CD4-positive, alpha-beta T cell treated with Interferon alpha-2 for 1 hour (primary cell): Measurements from ENCODE around the gene ST3GAL4.
"Not testable (repeated sequence)": the region's sequence is repeated elsewhere in the genome, so short reads cannot be mapped to it uniquely, and the experiment has no call there.

Experiments
- DNase-seq, 2 donors: peaks; one replicate each; pipeline ENCODE4 v3.0.0-alpha.2; 2020 to 2022

The ST3GAL4 gene

GRCh38 chr11:126355324-126355925 lies at the start of gene ST3GAL4:
Gene ST3GAL4 (plus strand): TSS chr11:126355686. CDS start chr11:126406156, 50,470 bp downstream.
- DNase-seq = peak; percentile 64 to 75

GRCh38 chr11:126305699-126306098 lies 49.8 kb upstream of the ST3GAL4 start:
- DNase-seq = peak in 1 of 2 donors; percentile 30

- no peak for DNase-seq
Measured at GRCh38 chr11:126307706-126308105, 47.8 kb upstream of the ST3GAL4 start.

- no peak for DNase-seq
Measured at GRCh38 chr11:126308271-126308671, 47.2 kb upstream of the ST3GAL4 start.

- DNase-seq = not testable (repeated sequence)
Measured at GRCh38 chr11:126308771-126309170, 46.7 kb upstream of the ST3GAL4 start.

GRCh38 chr11:126310200-126310991 lies 45.1 kb upstream of the ST3GAL4 start:
- DNase-seq = peak; percentile 57 to 68

GRCh38 chr11:126310992-126311310 lies 44.5 kb upstream of the ST3GAL4 start:
- DNase-seq = no peak

GRCh38 chr11:126311401-126312291 lies 43.8 kb upstream of the ST3GAL4 start:
- DNase-seq = peak in 1 of 2 donors; percentile 43

GRCh38 chr11:126312961-126313360 lies 42.5 kb upstream of the ST3GAL4 start:
- no peak for DNase-seq

- no peak for DNase-seq
Measured at GRCh38 chr11:126313826-126314225, 41.7 kb upstream of the ST3GAL4 start.

- no peak for DNase-seq
Measured at GRCh38 chr11:126317432-126317755, 38.1 kb upstream of the ST3GAL4 start.

- DNase-seq = peak in 1 of 2 donors; percentile 18
Measured at GRCh38 chr11:126317756-126318573, 37.5 kb upstream of the ST3GAL4 start.

GRCh38 chr11:126318574-126319373 lies 36.7 kb upstream of the ST3GAL4 start:
- DNase-seq = peak in 1 of 2 donors; percentile 24

GRCh38 chr11:126319374-126319740 lies 36.1 kb upstream of the ST3GAL4 start:
- no peak for DNase-seq

- DNase-seq = no peak
Measured at GRCh38 chr11:126322996-126323395, 32.5 kb upstream of the ST3GAL4 start.

GRCh38 chr11:126327281-126328000 lies 28.0 kb upstream of the ST3GAL4 start:
- no peak for DNase-seq

- DNase-seq = no peak
Measured at GRCh38 chr11:126328001-126328390, 27.5 kb upstream of the ST3GAL4 start.

- no peak for DNase-seq
Measured at GRCh38 chr11:126328444-126328843, 27.0 kb upstream of the ST3GAL4 start.

GRCh38 chr11:126328938-126329643 lies 26.4 kb upstream of the ST3GAL4 start:
- no peak for DNase-seq

GRCh38 chr11:126329644-126330211 lies 25.8 kb upstream of the ST3GAL4 start:
- DNase-seq = peak; percentile 29 to 30
